SIG-M5 treated with dmso at 0.1 percent for 504 hours (cell line): ENCODE results near the gene MAP7D3.
"Not testable (repeated sequence)": the region's sequence is repeated elsewhere in the genome, so short reads cannot be mapped to it uniquely, and the experiment has no call there.

Source experiments
- DNase-seq: peaks from one replicate; lab custom pipeline; 2025; ENCODE audit not compliant: unreplicated experiment; lab: John Stamatoyannopoulos, UW

Gene MAP7D3

GRCh38 chrX:136256026-136256425 lies 4.8 kb upstream of the MAP7D3 start:
- no peak for DNase-seq

GRCh38 chrX:136255541-136255940 lies 4.3 kb upstream of the MAP7D3 start:
- no peak for DNase-seq

DNA sequence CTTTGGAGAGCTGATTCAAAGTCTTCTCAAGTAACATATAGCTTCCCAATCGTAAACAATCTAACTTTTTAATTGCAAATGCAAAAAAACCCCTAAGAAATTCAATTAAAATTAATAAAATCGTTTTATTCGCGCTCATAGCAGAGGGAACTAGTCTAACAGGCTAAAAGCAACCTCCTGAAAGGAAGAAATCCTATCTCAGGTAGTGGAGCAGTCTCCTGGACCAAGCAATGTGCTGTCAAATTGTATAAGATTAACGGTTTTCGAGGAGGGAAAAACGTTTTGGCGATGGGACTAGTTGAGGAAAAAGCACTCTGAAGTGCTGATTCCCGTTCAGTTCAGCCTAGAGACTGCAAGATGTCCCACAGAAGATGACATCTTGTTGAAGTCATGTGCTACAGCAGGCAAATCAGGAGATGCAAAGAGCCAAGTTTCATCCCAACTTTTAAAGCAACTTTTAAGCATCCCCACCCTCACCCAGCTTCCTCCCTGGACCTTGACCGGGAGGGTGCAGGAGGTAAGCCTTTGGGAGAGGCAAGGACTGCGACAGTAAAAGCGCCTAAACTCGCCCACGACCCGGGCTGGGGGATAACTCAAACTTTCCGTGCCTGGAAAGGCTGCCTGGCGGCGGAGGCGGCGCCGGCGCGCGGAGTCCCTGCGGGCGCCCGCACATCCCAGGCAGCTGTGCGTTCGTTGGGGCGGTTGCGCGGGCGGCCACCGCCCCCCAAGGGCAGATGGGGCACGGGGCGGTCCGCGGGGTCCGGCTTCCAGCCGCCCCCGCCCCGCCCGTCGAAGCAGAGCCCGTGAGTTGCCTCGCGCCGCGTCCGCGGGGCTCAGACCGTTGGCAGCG lies 784 bp downstream of the MAP7D3 start:
- DNase-seq = peak; percentile 5

DNA sequence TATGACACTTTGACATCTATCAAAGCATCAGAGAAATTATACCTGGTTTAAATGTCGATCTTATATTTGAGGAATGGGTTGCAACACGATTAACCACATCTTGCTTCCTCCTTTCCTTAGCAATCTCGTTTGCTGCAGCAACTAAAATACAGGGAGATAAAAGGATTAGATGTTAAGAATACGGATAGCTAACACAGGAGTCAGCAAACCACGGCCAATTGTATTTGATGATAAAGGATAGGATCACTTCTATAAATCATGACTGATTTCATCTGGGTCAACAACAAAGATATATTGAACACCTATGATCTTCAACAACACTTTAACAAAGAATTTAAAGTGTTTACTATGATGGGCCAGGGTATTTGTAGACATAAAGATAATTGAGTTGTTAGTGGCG lies 5.0 kb downstream of the MAP7D3 start:
- DNase-seq = no peak

DNA sequence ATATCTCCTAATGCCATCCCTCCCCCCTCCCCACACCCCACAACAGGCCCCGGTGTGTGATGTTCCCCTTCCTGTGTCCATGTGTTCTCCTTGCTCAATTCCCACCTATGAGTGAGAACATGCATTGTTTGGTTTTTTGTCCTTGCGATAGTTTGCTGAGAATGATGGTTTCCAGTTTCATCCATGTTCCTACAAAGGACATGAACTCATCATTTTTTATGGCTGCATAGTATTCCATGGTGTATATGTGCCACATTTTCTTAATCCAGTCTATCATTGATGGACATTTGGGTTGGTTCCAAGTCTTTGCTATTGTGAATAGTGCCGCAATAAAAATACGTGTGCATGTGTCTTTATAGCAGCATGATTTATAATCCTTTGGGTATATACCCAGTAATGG lies 13.4 kb downstream of the MAP7D3 start:
- DNase-seq = not testable (repeated sequence)

- DNase-seq = no peak
Observed at GRCh38 chrX:136237074-136237473, 14.1 kb downstream of the MAP7D3 start.

- no peak for DNase-seq
Observed at GRCh38 chrX:136228839-136229207, 22.4 kb downstream of the MAP7D3 start.

- DNase-seq = no peak
Observed at GRCh38 chrX:136227948-136228838, 23.0 kb downstream of the MAP7D3 start.

DNA sequence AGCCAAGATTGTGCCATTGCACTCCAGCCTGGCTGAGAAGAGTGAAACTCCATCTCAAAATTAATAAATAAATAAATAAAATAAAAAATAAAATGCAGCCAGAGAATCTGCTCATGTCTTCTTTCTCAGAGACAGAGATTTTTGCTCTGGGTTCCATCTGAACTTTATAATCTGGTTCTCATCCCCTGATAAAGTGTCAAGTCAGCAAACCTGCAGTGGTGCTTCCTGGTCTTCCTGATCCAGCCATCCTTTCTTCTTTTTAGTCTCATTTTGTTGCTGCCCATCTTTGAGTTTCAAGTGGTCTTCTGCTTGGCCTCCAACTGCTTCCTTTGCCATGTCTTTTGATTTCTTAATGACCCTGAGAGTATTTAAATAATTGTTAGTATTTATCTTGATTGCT lies 24.1 kb downstream of the MAP7D3 start:
- no peak for DNase-seq

DNA sequence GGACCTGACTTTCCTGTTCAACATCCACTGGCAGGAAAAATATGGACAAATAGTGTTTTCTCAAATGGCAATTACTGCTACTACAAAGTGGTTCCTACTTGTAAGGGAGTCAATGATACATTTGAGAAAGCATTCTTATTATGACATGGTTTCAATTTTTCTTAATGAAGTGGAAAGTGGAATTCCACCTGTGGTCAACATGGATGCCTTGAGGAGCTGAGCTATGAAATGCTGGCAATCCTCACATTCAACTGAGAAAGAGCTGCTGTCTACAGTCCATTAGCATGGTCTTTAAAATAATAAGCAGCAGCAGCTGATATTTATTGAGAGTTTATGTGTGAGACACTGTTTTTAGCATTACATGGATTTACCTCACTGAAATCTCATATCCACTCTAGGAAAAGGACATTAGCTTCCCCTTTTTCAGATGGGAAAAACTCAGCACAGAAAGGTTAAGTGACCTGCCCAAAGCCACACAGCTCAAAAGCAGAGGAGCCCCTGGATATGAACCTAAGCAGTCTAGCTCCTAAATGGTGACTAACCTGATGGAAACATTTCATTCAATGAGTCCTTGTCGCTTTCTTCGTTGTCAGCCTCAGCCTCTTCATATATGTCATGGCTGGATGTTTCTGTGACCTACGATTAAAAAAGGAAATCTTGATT lies 29.2 kb downstream of the MAP7D3 start:
- DNase-seq = no peak

GRCh38 chrX:136220951-136221350 lies 30.2 kb downstream of the MAP7D3 start:
- DNase-seq = no peak

DNA sequence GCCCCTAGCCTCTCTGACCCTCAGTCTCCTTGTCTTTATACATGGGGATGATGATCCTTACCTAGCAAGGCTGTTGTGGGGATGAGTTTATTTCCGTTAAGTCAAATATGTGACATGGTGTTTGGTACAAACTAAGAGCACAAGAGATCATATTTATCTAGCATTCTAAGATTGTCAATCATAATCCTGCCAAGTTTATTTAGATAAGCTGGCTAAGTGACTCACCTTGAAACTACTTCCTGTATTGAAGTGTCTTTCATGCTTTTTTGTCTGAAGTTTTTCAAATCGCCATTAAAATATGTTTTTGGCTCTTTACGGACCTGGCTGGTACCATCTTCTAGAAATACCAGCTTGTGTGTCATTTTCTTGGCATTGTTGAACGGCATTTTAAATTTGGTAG lies 30.7 kb downstream of the MAP7D3 start:
- DNase-seq = no peak

- DNase-seq = no peak
Observed at GRCh38 chrX:136219893-136220292, 31.3 kb downstream of the MAP7D3 start.

- DNase-seq = no peak
Observed at GRCh38 chrX:136215559-136215958, 35.6 kb downstream of the MAP7D3 start.

DNA sequence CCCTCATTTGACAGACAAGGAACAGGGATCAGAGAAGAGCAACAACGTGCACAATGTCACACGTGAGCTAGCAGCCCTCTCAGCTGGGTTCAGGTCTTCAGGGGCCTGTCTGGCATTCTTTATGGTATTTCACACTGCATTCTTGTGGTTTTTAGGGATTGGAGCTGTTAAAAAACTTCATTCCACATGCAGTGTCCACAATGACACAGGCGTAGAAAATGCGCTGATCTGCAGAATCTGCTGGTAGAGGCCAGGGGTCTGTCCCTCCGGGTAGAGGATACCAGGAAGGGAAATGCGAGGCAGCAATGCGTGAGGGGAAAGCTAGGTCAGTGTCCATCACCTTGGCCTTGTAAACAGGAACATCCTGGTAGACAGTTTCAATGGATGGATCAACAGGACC lies 36.6 kb downstream of the MAP7D3 start:
- DNase-seq = no peak

GRCh38 chrX:136212557-136213111 lies 38.6 kb downstream of the MAP7D3 start:
- DNase-seq = no peak

DNA sequence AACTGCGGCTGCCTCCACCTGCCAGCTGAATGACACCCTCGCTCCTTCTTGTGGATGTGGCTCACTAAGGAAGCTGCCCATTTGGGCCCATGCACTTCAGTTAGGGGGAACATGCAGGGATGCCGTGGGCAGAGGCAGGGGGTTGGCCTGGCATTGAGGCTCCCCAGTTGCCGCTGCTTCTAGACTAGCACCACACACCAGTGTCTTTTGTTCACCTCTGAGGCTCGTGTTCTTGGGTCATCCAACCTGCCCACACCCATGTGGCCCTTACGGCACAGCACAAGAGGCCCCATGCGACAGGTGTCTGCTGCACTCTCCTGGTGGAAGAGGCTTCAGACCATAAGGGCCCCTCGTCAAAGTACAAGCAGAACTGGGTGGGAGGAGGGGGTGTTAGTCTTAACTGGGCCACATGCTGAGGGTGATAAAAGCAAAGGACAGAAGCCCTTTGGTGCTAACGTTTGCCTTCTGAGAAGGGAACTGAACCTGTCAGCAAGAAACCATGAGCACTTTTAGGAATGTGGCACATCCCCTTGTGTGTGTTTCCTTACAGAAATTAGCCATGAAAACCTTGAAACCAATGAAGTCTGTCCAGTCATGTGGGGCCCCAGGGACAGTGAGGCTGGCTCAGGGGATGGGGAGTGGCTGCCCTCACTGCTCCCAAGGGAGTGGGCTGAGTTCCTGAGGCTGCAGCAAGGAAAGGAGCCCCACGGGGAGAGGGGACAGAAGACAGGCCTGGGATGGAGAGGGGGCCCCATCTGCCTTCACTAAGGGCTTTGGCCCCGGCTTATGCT lies 39.2 kb downstream of the MAP7D3 start:
- DNase-seq = no peak

- DNase-seq = peak; percentile 62
Observed at GRCh38 chrX:136210806-136211205, 40.4 kb downstream of the MAP7D3 start.

DNA sequence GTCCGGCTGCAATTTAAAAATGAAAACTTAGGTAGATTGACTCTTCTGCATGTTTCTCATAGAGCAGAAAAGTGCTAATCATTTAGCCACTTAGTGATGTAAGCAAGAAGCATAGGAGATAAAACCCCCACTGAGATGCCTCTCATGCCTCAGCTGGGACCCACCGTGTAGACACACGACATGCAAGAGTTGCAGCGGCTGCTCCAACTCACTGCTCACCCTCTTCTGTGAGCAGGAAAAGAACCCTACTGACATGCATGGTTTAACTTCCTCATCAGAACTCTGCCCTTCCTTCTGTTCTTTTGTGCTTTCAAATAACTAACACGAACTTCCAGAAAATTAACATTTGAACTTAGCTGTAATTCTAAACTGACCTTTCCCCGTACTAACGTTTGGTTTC lies 41.0 kb downstream of the MAP7D3 start:
- peak; percentile 47 for DNase-seq

GRCh38 chrX:136209751-136210150 lies 41.4 kb downstream of the MAP7D3 start:
- no peak for DNase-seq
